GM18520 (cell line): ENCODE results near the gene ARFGAP2.
"Not testable (repeated sequence)": the region's sequence is repeated elsewhere in the genome, so short reads cannot be mapped to it uniquely, and the experiment has no call there.

Experiments
- ATAC-seq: cut with Tn5 transposase; IDR thresholded peaks from one replicate; pipeline ENCODE4 v1.9.1; 2021; ENCODE audit not compliant: unreplicated experiment

The ARFGAP2 gene

GRCh38 chr11:47176328-47177228, at the start of gene ARFGAP2:
TSS of gene ARFGAP2 (minus strand) at chr11:47176879. CDS start at chr11:47176853, 26 bp downstream.
- ATAC-seq = peak; percentile 87

- ATAC-seq = peak; percentile 71
Observed at GRCh38 chr11:47225552-47226400, 49.1 kb upstream of the ARFGAP2 start.

DNA sequence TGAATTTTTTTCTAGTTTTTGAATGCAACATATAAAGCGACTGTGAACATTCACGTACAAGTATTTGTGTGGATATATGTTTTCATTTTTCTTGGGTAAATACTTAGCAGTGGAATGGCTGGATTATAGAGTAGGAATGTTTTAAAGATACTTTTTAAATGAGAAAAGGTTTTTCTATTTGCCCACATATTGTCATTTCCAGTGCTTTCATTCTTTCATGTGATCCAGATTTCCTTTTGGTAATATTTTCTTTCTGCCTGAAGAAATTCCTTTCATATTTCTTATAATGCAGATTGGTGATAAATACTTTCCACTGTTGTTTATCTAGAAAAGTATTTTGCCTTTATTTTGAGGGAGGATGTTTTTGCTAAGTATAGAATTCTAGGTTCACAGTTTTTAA, 46.0 kb upstream of the ARFGAP2 start:
- ATAC-seq = no peak

DNA sequence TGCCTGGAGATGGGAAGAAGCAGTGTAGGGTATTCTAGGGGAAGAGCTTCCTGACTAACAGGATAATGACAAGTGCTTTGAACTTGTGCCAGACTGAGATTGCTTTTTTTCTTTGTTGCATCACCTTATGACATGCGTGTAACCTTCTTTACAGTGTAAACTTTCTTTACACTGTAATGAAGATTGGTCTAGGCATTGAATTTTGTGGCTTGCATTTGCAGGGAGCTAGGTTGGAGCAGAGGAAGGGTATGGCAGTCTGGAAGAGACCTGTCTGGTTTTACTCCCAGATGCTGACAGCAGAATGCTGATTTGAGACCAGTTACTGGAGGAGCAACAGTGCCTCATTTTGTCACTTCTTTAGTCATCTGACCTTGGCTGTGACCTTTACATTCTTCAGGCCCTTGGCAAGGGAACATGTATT, 43.7 kb upstream of the ARFGAP2 start:
- ATAC-seq = no peak

- peak; percentile 22 for ATAC-seq
Observed at GRCh38 chr11:47216121-47216798, 39.6 kb upstream of the ARFGAP2 start.

- no peak for ATAC-seq
Observed at GRCh38 chr11:47215366-47215910, 38.8 kb upstream of the ARFGAP2 start.

DNA sequence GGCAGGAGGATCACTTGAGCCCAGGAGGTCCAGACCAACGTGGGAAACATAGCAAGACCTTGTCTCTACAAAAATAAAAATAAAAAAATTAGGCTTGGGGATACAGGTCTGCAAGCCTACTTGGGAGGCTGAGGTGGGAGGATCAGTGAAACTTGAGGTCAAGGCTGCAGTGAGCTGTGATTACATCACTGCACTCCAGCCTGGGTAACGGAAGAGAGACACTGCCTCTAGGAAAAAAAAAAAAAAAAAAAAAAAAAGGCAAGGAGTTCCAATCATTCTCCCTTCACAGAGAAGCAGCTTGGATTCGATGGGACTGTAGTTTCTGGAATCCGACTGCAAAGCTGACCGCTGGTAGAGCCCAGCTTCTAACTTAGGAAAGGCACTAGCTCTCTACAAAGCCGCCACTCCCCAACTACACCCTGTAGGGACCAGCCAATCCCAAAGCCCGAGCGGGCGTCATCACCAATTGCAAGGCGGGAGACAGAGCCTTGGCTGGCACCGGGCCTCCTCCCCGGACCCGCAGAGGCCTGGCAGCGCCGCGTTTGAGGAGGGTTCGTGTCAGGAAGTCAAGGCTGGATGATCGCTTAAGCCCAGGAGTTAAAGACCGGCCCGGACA, 37.4 kb upstream of the ARFGAP2 start:
- ATAC-seq = peak; percentile 71

DNA sequence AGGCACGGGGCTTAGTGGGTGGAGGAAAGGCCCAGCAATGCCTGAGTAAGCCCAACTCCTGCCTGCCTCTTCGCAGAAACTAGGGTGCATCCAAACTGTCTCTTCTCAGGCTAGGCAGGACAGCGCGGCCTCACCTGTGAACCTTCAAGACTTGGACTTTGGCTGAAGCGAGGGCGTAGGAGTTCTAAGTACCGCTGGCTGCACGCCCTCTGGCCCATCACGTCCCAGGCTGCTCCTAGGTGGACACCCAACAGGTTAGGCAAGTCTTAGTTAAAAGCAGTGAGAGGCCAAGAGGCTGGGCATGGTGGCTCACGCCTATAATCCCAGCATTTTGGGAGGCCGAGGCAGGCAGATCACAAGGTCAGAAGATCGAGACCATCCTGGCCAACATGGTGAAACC, 36.3 kb upstream of the ARFGAP2 start:
- no peak for ATAC-seq

- no peak for ATAC-seq
Observed at GRCh38 chr11:47208628-47209027, 31.9 kb upstream of the ARFGAP2 start.

DNA sequence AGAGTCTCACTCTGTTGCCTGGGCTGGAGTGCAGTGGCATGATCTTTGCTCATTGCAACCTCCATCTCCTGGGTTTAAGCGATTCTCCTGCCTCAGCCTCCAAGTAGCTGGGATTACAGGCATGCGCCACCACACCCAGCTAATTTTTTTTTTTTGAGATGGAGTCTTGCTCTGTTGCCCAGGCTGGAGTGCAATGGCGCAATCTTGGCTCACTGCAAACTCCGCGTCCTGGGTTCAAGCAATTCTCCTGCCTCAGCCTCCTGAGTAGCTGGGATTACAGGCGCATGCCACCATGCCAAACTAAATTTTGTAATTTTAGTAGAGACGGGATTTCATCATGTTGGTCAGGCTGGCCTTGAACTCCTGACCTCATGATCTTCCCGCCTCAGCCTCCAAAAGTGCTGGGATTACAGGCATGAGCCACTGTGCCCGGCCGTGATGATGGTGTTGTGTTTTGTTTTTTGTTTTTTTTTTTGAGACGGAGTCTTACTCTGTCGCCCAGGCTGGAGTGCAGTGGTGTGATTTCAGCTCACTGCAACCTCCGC, 31.4 kb upstream of the ARFGAP2 start:
- not testable (repeated sequence) for ATAC-seq

- no peak for ATAC-seq
Observed at GRCh38 chr11:47207459-47207858, 30.8 kb upstream of the ARFGAP2 start.

- ATAC-seq = not testable (repeated sequence)
Observed at GRCh38 chr11:47206577-47206976, 29.9 kb upstream of the ARFGAP2 start.

- ATAC-seq = no peak
Observed at GRCh38 chr11:47204637-47204989, 27.9 kb upstream of the ARFGAP2 start.

GRCh38 chr11:47202576-47202975, 25.9 kb upstream of the ARFGAP2 start:
- ATAC-seq = no peak

- ATAC-seq = no peak
Observed at GRCh38 chr11:47201015-47201414, 24.3 kb upstream of the ARFGAP2 start.

DNA sequence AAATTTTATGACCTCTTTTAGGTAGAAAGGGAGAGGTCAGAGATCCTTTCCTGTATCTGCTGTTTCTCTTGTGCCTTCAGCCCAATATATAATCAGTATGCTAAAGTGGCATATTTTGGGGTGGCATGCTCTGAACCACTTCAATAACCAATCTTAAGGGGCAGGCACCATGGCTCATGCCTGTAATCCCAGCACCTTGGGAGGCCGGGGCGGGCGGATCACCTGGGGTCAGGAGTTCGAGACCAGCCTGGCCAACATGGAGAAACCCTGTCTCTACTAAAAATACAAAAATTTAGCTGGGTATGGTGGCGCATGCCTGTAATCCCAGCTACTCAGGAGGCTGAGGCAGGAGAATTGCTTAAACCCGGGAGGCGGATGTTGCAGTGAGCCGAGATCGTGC, 21.5 kb upstream of the ARFGAP2 start:
- not testable (repeated sequence) for ATAC-seq

- no peak for ATAC-seq
Observed at GRCh38 chr11:47192111-47192510, 15.4 kb upstream of the ARFGAP2 start.

DNA sequence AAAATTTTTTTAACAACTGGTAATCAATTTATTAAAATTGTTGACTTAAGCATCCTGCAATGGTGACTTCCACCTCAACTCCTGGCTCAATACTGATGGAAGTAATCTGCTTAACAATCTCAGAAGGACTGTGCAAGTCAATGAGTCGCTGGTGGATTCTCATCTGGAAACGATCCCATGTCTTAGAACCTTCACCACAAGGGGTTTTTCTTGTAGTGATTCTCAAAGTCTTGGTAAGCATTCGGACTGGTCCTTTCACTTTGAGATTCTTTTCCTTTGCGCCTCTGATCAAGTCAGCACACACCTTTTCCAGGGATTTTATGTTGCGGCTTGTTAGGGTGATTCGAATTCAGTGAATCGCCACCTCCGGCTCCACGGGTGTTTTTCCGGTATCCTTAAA, 14.5 kb upstream of the ARFGAP2 start:
- ATAC-seq = not testable (repeated sequence)

- ATAC-seq = no peak
Observed at GRCh38 chr11:47189100-47189834, 12.6 kb upstream of the ARFGAP2 start.

DNA sequence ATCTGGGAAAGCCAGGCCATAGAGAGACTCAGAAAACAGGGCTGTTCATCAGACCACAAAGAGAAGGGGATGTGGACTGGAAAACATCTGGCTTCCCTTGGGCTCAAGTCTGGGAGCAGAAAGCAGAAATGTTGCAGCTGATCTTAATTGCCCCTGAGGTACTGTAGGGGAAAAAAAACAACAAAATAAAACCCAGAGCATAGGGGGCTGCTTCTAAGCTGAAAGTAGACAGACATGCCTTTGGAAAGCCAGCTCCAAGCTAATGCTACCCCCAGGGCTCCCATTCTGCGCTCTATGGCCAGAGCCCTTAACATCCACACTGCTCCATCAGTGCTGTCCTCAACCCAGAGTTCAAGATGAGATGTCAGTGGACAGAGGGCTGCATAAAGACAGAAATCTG, 11.6 kb upstream of the ARFGAP2 start:
- ATAC-seq = no peak
